Activated T-helper 17 cell treated with anti-CD3 and anti-CD28 coated beads, Interleukin-2, amount 50 U/mL, for 72 hours (primary cell): ENCODE data around the gene FCGR2B. TPM values are rescaled to one million over a fixed set of nuclear protein-coding genes. Genes with fewer than 3 reads are reported as not detected.
"Not testable (repeated sequence)": the region's sequence is repeated elsewhere in the genome, so short reads cannot be mapped to it uniquely, and the experiment has no call there.

Experiments
- ATAC-seq: fragments of 150-1000 bp; cut with Tn5 transposase; replicated peaks from 2 replicates; pipeline ENCODE4 v1.10.0; 2021; ENCODE audit warnings: mild to moderate bottlenecking, moderate library complexity
- H3K27ac Mint-ChIP-seq: one replicate; pipeline ENCODE4 v1.8.0; 2022; ENCODE audit warnings: mixed read lengths
- H3K27me3 Mint-ChIP-seq: one replicate; pipeline ENCODE4 v1.8.0; 2022; ENCODE audit warnings: mixed read lengths
- H3K36me3 Mint-ChIP-seq: one replicate; pipeline ENCODE4 v1.8.0; 2022; ENCODE audit warnings: low read depth, mild to moderate bottlenecking, mixed read lengths
- H3K4me1 Mint-ChIP-seq: one replicate; pipeline ENCODE4 v1.8.0; 2022; ENCODE audit warnings: mixed read lengths
- H3K4me3 Mint-ChIP-seq: one replicate; pipeline ENCODE4 v1.8.0; 2022; ENCODE audit warnings: mild to moderate bottlenecking, mixed read lengths
- H3K9me3 Mint-ChIP-seq: one replicate; pipeline ENCODE4 v1.8.0; 2022; ENCODE audit warnings: mixed read lengths
- total RNA-seq, 2 donors: library from RNA; stranded (reverse); gene quantifications; one replicate each; pipeline ENCODE4 v1.2.3, GENCODE V29; 2022

The FCGR2B gene
- total RNA-seq, 2 donors from 2014 or later: 0.13 TPM; not detected in 1

DNA sequence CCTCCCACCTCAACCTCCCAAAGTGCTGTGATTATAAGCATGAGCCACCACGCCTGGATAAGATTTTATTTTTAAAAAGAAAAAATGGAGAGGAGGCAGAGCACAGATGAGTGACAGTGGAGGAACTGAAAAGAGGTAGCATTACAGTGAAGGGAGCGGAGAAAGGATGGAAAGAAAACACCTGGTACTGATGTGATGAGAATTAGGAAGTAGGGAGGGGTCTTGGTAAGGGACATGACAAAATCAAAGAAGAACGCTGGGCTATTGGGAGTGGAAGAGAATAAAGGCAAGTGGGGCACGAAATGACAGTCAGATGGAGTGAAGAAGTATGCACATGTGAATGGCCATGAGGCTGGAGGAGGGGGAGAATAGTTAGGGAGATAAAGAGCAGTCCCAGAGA lies 46.4 kb downstream of the FCGR2B start:
- Mint-ChIP-seq H3K36me3 (no peaks in the 10 kb centered on the region), H3K9me3 (no peaks in the 10 kb centered on the region)
- no peak for ATAC-seq

DNA sequence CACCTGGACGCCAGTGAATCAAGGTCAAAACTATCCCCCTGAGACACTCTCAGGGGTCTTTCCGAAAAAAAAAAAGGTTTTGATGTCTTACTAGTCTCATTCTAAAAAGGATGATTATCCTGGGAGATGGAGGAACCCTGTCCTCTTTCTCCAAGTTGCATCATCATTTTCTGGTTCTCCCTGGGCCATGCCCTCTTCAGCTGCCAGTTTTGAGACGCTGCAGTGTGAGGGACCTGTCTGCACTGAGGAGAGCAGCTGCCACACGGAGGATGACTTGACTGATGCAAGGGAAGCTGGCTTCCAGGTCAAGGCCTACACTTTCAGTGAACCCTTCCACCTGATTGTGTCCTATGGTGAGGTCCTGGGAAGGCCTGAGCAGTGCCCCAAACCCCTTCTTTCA lies 47.6 kb downstream of the FCGR2B start:
- Mint-ChIP-seq H3K4me3 (no peak overlapping the region), H3K9me3 (no peaks in the 10 kb centered on the region), H3K4me1 (no peaks in the 10 kb centered on the region), H3K27me3 (peaks cover 16% of the 10 kb centered on the region), H3K27ac (no peak overlapping the region), H3K36me3 (no peaks in the 10 kb centered on the region)
- no peak for ATAC-seq

More for the DNA sequence above, 46.4 kb downstream of the FCGR2B start:
- Mint-ChIP-seq H3K4me1 (no peaks in the 10 kb centered on the region), H3K4me3 (no peak overlapping the region), H3K27ac (no peak overlapping the region), H3K27me3 (peaks cover 13% of the 10 kb centered on the region)

DNA sequence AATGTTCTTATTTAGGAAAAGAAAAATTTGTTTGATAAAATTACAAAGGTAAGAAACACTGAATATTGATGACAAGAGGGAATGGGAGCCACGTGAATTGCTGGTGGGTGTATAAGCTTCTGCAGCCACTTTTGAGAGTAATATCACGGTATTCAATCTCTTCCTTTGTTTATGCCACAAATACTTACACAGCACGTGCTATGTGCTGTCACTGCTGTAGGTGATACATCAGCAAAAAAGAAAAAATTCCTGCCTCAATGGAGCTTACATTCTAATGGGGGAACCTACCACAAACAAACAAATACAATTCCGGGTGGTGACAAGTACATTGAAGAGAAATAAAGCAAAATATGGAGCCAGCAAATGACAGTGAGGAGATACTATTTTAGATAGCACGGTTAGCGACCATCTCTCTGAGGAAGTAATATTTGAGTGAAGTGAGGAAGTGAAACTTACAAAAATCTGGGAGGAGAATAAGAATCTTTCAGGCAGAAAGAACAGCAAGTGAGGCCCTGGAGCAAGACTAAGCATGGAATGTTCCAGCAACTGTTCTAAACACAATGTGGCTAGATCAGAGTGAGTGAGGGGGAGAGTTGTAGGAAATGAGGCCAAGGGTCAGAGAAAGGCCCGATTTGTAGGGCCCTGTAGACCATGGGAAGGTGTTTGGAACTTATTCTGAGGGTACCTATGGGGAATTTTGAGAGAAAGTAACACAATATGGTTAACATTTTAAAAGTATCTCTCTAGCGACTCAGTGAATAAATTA lies 55.8 kb downstream of the FCGR2B start:
- peaks cover 12% of the 10 kb centered on the region for H3K4me1 Mint-ChIP-seq
- peaks cover 9% of the 10 kb centered on the region for H3K27me3 Mint-ChIP-seq
- no peaks in the 10 kb centered on the region for H3K9me3 Mint-ChIP-seq
- no peak overlapping the region for H3K4me3 Mint-ChIP-seq
- H3K27ac Mint-ChIP-seq: no peak overlapping the region
- H3K36me3 Mint-ChIP-seq: no peaks in the 10 kb centered on the region
- ATAC-seq: no peak

DNA sequence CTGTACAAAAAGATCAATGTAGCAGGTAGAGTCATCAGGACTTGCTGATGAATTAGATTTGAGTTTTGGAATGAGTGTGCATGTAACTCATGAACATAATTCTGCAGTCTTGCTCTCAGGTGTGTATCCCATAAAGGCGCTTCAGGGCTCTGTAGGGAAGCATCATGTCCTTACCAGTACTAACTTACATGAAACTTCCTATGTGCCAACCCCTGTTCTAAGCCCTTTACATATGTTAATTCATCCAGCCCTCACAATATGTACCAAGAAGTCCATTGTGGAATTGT lies 56.3 kb downstream of the FCGR2B start:
- ATAC-seq: peak; percentile 74
- Mint-ChIP-seq H3K27me3 (peaks cover 12% of the 10 kb centered on the region), H3K9me3 (no peaks in the 10 kb centered on the region), H3K4me3 (no peak overlapping the region), H3K4me1 (peaks cover 12% of the 10 kb centered on the region), H3K36me3 (no peaks in the 10 kb centered on the region), H3K27ac (no peak overlapping the region)

DNA sequence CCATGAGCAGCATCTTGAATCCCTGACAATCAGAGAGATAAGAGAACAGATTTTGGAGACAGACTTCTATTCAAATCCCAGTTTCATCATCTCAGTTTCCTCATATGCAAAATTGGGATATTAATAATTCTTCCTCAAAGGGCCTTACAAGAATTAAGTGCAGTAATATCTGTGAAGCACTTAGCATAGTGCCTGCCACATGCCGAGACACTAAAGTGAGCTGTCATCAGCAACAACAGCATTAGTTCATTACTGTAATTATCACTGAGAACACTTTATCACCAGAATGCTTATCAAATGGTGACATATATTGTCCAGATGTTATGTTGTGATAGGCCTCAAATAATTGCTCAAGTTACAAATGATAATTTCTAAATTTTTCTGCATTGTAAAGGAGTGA lies 57.5 kb downstream of the FCGR2B start:
- no peak overlapping the region for H3K4me3 Mint-ChIP-seq
- no peaks in the 10 kb centered on the region for H3K9me3 Mint-ChIP-seq
- peaks cover 15% of the 10 kb centered on the region for H3K27me3 Mint-ChIP-seq
- H3K36me3 Mint-ChIP-seq: no peaks in the 10 kb centered on the region
- no peak overlapping the region for H3K27ac Mint-ChIP-seq
- no peak for ATAC-seq
- peaks cover 12% of the 10 kb centered on the region for H3K4me1 Mint-ChIP-seq

DNA sequence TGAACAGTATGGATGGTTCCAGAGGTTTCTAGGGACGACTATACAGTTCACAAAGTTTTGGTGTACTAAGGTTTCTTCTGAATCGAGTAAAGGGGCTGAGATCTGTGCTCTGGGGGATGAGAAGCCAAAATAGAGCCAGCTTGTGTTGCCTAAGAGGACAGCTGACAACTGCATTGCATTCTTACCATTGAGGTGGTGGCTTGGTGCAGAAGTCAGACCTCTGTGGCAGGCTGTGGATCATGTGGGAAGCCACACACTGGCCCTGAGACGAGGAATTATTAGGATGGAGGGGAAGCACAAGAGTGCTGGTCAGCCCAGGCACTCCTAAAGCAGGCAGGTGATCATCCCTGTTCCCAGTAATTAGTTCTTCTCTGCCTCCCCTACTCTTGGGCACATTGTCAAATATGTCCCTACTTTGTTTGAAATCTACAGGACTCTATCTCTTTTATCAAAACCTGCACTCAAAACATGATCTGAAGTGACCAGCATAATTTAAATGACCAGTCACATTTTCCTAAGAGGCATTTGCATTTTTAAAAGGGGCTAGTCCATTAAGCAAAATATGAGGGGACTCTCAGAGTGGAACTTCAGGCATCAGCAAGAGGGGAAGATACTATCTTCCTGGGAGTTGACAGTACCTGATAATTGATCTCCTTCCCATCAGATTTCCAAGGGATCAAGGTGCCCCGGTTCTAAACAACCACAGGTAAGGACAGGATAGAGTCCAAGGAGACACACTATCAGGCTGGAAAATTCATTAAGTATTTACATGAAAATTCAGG lies 58.2 kb downstream of the FCGR2B start, which contains the start of gene FCRLB:
FCRLB (plus strand) TSS at position 589 of the 782 bp plus-strand sequence. CDS start 1,129 bp downstream, outside the sequence.
- H3K4me1 Mint-ChIP-seq: peaks cover 17% of the 10 kb centered on the region
- no peak within 1 kb of the TSS for H3K4me3 Mint-ChIP-seq
- H3K9me3 Mint-ChIP-seq: no peaks in the 10 kb centered on the region
- ATAC-seq: no peak
- H3K27me3 Mint-ChIP-seq: peaks cover 16% of the 10 kb centered on the region
- H3K36me3 Mint-ChIP-seq: no peaks in the 10 kb centered on the region
- no peak within 1 kb of the TSS for H3K27ac Mint-ChIP-seq

DNA sequence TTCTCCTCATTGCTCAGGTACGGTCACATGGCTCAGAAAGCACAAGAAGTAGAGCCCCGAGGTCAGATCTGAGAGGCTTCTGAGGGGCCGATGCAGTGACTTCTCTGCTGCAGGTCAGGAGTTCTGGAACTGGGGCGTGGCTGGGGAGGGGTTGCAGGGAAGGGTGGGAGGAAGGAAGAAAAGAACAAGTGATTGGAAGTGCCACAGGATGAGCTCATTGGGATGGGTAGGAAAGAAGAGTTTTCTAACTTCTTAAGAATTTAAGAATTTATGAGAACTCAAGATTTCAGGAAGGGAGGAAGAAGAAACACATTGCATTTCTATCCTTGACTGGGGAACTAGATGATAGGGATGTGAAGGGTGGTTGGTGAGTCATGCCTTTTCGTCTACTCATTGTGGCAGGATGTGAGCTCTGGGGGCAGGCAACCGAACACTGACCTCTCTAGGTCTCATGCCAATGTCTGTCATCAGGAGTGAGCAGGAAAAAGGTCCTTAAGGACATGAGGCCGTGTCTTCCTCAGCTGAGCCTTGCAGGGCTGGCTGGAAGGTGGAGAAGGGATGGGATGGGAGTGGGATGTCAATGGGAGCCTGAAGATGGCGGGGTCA lies 58.9 kb downstream of the FCGR2B start:
- no peaks in the 10 kb centered on the region for H3K9me3 Mint-ChIP-seq
- H3K27me3 Mint-ChIP-seq: peaks cover 16% of the 10 kb centered on the region
- H3K27ac Mint-ChIP-seq: no peak overlapping the region
- no peak overlapping the region for H3K4me3 Mint-ChIP-seq
- peaks cover 18% of the 10 kb centered on the region for H3K4me1 Mint-ChIP-seq
- peak; percentile 68 for ATAC-seq
- H3K36me3 Mint-ChIP-seq: no peaks in the 10 kb centered on the region

DNA sequence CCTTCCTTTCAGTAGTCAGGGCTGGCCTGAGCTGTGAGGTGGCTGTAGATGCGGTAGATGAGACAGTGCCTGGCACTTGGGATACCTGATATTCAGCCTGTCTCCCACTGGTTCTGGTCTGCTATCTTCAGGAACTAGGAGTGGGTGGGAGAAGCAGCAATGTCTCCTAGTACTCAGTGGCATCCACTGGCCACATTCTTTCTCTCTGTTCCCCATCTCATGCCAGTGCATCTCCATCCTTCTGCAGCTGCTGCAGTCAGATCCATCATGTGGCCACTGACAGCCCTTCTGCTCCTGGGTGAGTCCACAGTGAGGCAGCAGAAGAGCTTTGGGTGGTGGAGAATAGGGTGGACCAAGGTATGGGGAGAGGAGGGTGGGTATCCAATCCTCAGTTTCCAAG lies 59.5 kb downstream of the FCGR2B start:
- Mint-ChIP-seq H3K9me3 (no peaks in the 10 kb centered on the region), H3K4me3 (no peak overlapping the region), H3K27ac (no peak overlapping the region), H3K27me3 (peaks cover 16% of the 10 kb centered on the region), H3K36me3 (no peaks in the 10 kb centered on the region), H3K4me1 (peaks cover 18% of the 10 kb centered on the region)
- ATAC-seq: no peak

DNA sequence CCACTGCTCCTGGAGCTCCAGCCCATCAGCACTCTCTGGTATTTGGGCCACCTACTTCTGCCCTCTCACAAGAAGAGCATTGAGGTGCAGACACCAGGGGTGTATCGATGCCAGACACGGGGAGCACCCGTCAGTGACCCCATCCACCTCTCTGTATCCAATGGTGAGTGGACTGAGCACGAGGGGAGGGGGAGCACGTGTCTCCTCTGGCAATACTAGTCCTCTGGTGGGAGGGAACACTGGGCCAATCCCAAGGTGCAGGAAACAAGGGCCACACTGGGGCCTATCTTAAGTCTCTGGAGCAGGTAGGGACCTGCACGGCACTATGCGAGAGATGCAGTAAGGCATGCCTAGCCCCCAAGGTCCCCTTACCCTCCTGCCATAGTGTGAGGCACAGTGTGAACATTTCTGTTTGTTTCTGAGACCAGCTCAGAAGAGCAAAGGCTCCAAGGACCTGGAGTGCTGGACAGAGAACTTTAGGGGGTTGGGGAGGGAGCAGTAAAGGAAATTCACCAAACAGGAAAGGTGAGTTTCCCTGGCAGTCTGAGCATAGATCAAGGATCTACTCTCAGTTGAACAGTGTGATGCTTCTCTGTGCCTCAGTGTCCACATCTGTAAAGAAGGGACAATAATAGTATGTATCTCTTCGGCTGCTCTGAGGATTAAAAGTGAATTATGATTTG lies 60.7 kb downstream of the FCGR2B start:
- Mint-ChIP-seq H3K4me1 (peaks cover 22% of the 10 kb centered on the region), H3K27me3 (peaks cover 16% of the 10 kb centered on the region), H3K9me3 (no peaks in the 10 kb centered on the region), H3K36me3 (no peaks in the 10 kb centered on the region), H3K27ac (no peak overlapping the region), H3K4me3 (no peak overlapping the region)
- ATAC-seq: no peak

DNA sequence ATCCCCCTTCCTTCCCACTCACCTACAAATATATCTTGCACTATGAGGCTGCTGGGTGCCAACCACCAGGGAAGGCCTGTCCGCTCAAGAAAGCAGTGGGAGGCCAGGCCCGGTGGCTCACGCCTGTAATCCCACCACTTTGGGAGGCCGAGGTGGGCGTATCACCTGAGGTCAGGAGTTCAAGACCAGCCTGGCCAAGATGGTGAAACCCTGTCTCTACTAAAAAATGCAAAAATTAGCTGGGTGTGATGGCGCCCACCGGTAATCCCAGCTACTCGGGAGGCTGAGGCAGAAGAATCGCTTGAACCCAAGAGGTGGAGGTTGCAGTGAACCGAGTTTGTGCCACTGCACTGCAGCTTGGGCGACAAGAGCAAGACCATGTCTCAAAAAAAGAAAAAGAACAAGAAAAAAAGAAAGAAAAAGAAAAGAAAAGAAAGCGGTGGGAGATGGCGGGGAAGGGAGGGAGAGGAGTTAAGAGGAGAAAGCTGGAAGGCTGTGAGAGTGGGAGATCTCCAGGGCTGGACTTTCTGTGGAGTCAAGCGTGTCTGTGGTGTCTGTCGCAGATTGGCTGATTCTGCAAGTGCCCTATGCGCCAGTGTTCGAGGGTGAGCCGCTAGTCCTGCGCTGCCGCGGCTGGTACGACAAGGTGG lies 62.4 kb downstream of the FCGR2B start:
- H3K4me3 Mint-ChIP-seq: peak overlapping the region; percentile 85
- H3K4me1 Mint-ChIP-seq: peaks cover 33% of the 10 kb centered on the region
- not testable (repeated sequence) for H3K36me3 Mint-ChIP-seq, H3K9me3 Mint-ChIP-seq, ATAC-seq, H3K27ac Mint-ChIP-seq
- H3K27me3 Mint-ChIP-seq: peaks cover 20% of the 10 kb centered on the region

DNA sequence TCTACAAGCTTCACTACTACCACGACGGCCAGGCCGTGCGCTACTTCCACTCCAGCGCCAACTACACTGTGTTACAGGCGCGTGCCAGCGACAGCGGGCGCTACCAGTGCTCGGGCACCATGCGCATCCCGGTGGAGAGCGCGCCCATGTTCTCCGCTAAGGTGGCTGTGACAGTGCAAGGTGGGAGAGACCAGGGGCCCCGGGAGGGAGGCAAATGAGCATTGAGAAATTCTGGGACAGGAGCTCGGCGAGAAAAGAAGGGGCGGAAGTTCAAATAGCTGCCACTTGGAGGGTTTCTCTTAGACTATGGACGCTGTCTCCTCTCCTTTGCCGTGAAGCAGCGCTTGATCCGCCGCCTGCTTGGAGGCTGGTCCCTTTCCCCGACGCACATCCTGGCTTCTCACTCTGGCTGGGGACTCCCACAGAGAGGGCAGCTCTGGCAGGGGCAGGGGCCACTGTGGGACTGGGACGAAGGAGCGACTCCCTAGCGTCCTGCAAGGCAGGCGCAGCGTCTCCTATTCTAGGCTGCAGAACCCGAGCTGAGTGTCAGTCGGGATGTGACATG lies 63.0 kb downstream of the FCGR2B start:
- peaks cover 20% of the 10 kb centered on the region for H3K27me3 Mint-ChIP-seq

DNA sequence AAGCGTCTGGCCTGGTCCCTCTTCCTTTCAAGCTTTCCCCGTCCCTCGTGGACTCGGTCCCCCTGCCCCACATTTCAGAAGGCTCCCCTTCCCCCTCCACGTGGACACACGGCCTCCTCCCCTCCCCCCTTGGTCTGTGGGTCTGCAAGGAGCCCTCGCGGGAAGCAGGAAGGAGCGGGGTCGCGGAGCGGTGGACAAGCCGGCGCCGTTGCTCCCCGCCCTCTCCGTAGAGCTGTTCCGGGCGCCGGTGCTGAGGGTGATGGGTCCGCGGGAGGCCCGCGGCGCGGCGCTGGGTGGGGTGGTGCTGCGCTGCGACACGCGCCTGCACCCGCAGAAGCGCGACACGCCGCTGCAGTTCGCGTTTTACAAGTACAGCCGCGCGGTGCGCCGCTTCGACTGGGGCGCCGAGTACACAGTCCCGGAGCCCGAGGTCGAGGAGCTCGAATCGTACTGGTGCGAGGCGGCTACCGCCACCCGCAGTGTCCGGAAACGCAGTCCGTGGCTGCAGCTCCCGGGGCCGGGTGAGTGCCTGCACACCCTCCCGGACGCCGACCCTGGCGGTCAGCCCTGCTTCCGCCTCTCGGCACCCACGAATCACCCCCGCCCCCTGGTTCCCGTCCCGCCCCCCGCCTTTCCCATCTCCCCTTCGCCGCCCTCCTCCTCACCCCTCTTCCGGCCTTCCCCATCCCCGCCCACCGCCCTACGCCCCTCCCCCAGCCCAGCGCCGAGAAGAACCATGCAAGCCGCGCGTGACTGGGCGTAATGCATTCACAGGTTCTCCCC lies 63.7 kb downstream of the FCGR2B start:
- Mint-ChIP-seq H3K27me3 (peaks cover 20% of the 10 kb centered on the region), H3K4me3 (peak overlapping the region; percentile 85), H3K9me3 (no peaks in the 10 kb centered on the region), H3K4me1 (peaks cover 34% of the 10 kb centered on the region), H3K36me3 (no peaks in the 10 kb centered on the region), H3K27ac (no peak overlapping the region)
- ATAC-seq: peak; percentile 41

More for the DNA sequence above, 63.0 kb downstream of the FCGR2B start:
- Mint-ChIP-seq H3K4me3 (peak overlapping the region; percentile 85), H3K27ac (no peak overlapping the region), H3K9me3 (no peaks in the 10 kb centered on the region), H3K36me3 (no peaks in the 10 kb centered on the region), H3K4me1 (peaks cover 34% of the 10 kb centered on the region)
- no peak for ATAC-seq

DNA sequence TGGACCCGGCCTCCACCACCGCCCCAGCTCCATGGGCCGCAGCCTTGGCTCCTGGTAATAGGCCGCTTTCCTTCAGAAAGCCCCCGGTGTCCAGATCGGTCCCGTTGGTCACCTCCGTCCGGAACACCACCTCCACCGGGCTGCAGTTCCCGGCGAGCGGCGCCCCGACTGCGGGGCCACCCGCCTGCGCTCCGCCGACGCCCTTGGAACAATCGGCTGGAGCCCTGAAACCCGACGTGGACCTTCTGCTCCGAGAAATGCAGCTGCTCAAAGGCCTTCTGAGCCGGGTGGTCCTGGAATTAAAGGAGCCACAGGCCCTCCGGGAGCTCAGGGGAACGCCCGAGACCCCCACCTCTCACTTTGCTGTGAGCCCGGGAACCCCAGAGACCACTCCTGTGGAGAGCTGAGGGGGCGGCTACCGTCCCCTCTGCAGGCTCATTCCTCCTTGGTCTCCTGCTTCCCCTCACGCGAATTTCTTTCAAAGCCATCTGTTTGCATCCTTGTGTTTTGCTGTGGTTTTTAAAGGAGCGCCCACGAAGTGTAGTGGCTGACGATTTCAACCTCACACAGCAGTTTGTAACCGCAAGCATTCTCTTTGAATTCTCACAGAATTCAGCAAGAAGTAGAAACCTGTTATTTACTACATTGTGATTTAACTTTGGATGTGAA lies 64.4 kb downstream of the FCGR2B start:
- Mint-ChIP-seq H3K4me3 (peak overlapping the region; percentile 85), H3K4me1 (peaks cover 28% of the 10 kb centered on the region), H3K27ac (peak overlapping the region; percentile 78), H3K36me3 (no peaks in the 10 kb centered on the region), H3K9me3 (no peaks in the 10 kb centered on the region), H3K27me3 (peaks cover 17% of the 10 kb centered on the region)
- ATAC-seq: peak; percentile 38
